ES-I3 (cell line): ENCODE measurements around the gene MAN1B1.

ENCODE experiments used
- H3K36me3 ChIP-seq: 2 replicates; pipeline ENCODE4 v1.6.1; 2013; ENCODE audit warnings: mild to moderate bottlenecking, low read length, control low read depth, moderate library complexity; ENCODE audit not compliant: insufficient read depth
- H3K4me1 ChIP-seq: 2 replicates; pipeline ENCODE4 v1.6.1; 2013; ENCODE audit warnings: mild to moderate bottlenecking, control low read depth, low read length; ENCODE audit not compliant: insufficient read depth
- H3K9ac ChIP-seq: 2 replicates; pipeline ENCODE4 v1.6.1; 2013; ENCODE audit warnings: low read depth, mild to moderate bottlenecking, low read length, moderate library complexity
- H3K9me3 ChIP-seq: 2 replicates; pipeline ENCODE4 v1.6.1; 2013; ENCODE audit warnings: mild to moderate bottlenecking, low read length, moderate library complexity; ENCODE audit not compliant: control insufficient read depth, insufficient read depth

The MAN1B1 gene

GRCh38 chr9:137105814-137106661 is 19.3 kb downstream of the MAN1B1 start:
- H3K4me1 ChIP-seq: no peaks in the 10 kb centered on the region
- no peak overlapping the region for H3K9ac ChIP-seq
- H3K36me3 ChIP-seq: peaks cover 20% of the 10 kb centered on the region
- peaks cover 6% of the 10 kb centered on the region; the same call in 1 of the 2 replicates for H3K9me3 ChIP-seq

DNA sequence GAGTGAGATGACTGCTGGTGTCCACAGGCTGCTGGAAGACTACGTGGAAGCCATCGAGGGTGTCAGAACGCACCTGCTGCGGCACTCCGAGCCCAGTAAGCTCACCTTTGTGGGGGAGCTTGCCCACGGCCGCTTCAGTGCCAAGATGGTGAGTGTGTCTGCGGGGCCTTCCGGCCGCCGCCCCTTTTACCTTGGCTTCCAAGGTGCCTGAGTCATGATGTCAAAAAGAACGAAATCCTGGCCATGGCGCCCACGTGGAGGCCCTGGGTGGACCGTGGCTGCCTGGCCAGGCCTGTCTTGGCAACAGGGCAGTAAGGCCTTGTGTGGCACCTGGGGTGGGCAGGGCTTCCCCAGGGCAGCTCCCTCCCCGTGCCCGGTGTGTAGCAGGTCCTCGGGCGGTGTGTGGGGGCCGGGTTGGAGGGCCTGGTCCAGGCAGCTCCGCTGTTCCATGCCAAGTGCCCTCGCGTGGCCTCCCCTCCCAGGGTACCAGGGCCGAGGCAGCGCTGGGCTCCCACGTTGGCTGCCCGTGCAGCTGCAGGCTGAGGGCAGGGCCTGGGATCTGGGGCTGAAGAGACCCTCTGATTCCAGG is 20.0 kb downstream of the MAN1B1 start:
- H3K36me3 ChIP-seq: peaks cover 20% of the 10 kb centered on the region
- H3K4me1 ChIP-seq: no peaks in the 10 kb centered on the region
- peaks cover 6% of the 10 kb centered on the region; the same call in 1 of the 2 replicates for H3K9me3 ChIP-seq
- H3K9ac ChIP-seq: no peak overlapping the region

DNA sequence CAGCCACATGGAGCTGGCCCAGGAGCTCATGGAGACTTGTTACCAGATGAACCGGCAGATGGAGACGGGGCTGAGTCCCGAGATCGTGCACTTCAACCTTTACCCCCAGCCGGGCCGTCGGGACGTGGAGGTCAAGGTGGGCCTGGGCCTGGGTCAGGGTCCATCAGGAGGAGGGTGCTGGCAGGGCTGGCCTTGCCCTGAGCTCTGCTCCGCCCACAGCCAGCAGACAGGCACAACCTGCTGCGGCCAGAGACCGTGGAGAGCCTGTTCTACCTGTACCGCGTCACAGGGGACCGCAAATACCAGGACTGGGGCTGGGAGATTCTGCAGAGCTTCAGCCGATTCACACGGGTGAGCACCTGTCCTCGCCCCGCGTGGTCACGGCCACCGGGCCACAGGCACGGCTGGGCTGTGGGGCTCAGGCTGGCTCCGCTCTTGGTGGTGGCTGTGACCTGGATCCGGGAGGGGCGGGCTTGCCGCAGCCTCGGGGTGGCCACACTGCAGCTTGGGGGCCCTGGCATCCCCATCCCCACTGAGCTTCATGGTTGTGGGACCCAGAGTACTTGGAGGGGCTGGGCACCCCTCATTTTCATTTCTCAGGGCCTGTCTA is 20.6 kb downstream of the MAN1B1 start:
- peaks cover 6% of the 10 kb centered on the region; the same call in 1 of the 2 replicates for H3K9me3 ChIP-seq
- no peaks in the 10 kb centered on the region for H3K4me1 ChIP-seq
- peaks cover 13% of the 10 kb centered on the region; the same call in 1 of the 2 replicates for H3K36me3 ChIP-seq
- no peak overlapping the region for H3K9ac ChIP-seq

DNA sequence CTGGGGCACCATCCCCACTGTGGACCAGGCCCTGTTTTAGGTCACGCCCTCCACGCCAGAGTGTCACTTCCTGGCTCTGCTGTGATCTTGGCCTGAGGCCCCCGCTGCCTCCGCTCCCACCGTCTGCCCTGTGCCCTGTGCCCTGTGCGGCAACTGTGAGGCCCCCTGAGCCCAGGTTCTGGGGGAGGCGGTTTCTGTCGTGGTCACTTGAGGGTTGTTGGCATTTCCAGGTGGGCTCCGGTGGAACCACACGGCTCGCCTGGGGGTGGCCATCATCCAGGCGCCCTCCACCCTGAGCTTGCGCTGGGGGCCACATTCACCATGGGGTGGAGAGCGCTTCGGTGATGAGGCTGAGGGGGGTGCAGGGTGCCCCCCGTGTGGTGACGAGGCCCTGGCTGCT is 21.2 kb downstream of the MAN1B1 start:
- peaks cover 8% of the 10 kb centered on the region; the same call in 1 of the 2 replicates for H3K36me3 ChIP-seq

DNA sequence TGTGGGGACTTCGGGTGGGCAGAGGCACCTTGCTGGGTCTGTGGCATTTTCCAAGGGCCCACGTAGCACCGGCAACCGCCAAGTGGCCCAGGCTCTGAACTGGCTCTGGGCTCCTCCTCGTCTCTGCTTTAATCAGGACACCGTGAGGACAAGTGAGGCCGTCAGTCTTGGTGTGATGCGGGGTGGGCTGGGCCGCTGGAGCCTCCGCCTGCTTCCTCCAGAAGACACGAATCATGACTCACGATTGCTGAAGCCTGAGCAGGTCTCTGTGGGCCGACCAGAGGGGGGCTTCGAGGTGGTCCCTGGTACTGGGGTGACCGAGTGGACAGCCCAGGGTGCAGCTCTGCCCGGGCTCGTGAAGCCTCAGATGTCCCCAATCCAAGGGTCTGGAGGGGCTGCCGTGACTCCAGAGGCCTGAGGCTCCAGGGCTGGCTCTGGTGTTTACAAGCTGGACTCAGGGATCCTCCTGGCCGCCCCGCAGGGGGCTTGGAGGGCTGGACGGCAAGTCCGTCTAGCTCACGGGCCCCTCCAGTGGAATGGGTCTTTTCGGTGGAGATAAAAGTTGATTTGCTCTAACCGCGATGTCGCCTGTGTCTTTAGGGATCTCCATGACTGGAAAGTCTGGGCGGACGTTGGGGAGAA is 21.9 kb downstream of the MAN1B1 start:
- Histone ChIP-seq H3K9me3 (no peaks in the 10 kb centered on the region), H3K4me1 (no peaks in the 10 kb centered on the region), H3K9ac (no peak overlapping the region), H3K36me3 (peaks cover under 1% of the 10 kb centered on the region; the same call in 1 of the 2 replicates)

More for the DNA sequence above, 21.2 kb downstream of the MAN1B1 start:
- Histone ChIP-seq H3K4me1 (no peaks in the 10 kb centered on the region), H3K9me3 (peaks cover 4% of the 10 kb centered on the region; the same call in 1 of the 2 replicates), H3K9ac (no peak overlapping the region)

GRCh38 chr9:137109250-137110146 is 22.7 kb downstream of the MAN1B1 start:
- H3K36me3 ChIP-seq: no peaks in the 10 kb centered on the region
- no peaks in the 10 kb centered on the region for H3K9me3 ChIP-seq

DNA sequence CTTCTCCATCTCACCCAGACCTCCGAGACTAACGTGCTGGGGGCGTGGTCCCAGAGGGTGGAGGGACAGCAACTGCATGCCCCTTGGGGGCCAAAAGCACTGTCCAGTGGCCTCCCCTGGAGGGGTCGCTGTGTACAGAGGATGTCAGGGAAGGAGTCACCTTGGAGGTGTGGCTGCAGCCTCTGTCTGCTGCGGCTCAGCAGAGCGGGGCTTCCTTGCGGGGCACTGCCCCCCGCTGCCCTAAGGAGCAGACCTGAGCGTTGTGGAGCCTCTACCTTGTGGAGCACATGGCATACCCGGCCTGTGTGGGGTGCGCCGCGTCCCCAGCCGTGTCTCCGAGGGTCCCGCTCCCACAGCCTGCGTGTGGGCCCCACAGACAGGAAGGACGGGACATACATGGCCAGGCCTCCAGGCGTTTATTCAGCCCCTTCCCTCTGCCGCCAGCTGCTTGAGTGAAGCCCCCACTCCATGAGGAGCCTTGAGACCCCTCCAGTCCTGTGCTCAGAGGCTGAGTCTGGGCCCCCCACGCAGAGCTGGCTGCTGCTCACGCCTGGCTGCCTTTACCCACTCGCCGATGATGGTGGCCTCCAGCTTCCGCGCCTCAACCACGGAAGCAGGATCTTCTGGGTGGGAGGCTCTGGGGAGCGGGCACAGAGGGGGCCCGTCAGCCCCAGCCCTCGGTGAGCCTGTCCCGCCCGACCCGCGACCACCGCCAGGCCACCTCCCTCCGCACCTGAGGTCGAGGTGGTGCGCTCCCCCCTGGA is 23.5 kb downstream of the MAN1B1 start:
- H3K36me3 ChIP-seq: no peaks in the 10 kb centered on the region
- no peaks in the 10 kb centered on the region for H3K4me1 ChIP-seq
- no peak overlapping the region for H3K9ac ChIP-seq
- no peaks in the 10 kb centered on the region for H3K9me3 ChIP-seq

More at GRCh38 chr9:137109250-137110146, 22.7 kb downstream of the MAN1B1 start:
- Histone ChIP-seq H3K4me1 (no peaks in the 10 kb centered on the region), H3K9ac (no peak overlapping the region)

DNA sequence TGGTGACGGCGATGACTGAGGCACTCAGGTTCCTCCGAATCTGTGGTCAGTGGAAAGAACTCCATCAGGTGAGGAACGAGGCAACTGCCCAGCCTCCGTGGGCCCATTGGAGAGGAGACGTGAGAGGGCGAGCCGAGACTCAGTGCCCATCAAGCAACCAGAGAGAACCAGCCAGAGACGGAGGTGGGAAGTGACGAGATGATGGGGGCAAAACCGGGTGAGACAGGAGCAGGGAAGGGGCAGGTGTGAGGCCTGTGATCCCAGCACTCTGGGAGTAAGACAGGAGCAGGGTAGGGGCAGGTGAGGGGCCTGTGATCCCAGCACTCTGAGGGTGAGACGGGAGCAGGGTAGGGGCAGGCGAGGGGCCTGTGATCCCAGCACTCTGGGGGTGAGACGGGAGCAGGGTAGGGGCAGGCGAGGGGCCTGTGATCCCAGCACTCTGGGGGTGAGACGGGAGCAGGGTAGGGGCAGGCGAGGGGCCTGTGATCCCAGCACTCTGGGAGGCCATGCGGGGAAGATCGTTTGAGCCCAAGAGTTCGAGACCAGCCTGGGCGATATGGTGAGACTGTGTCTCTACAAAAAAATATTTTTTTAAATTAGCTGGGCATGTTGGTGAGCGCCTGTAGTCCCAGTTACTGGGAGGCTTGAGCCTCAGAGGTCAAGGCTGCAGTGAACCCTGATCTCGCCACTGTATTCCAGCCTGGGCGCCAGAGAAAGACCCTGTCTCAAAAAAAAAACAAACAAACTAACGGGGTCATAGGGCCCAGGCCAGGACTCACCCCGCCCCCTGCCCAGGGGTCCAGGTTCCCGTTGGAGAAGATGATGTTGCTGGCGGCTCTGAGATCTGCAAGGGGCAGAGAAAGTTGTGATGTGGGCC is 24.4 kb downstream of the MAN1B1 start:
- H3K36me3 ChIP-seq: no peaks in the 10 kb centered on the region
- no peaks in the 10 kb centered on the region for H3K4me1 ChIP-seq
- H3K9me3 ChIP-seq: no peaks in the 10 kb centered on the region
- no peak overlapping the region for H3K9ac ChIP-seq

GRCh38 chr9:137111788-137112563 is 25.2 kb downstream of the MAN1B1 start:
- Histone ChIP-seq H3K36me3 (no peaks in the 10 kb centered on the region), H3K4me1 (no peaks in the 10 kb centered on the region), H3K9me3 (no peaks in the 10 kb centered on the region), H3K9ac (no peak overlapping the region)

DNA sequence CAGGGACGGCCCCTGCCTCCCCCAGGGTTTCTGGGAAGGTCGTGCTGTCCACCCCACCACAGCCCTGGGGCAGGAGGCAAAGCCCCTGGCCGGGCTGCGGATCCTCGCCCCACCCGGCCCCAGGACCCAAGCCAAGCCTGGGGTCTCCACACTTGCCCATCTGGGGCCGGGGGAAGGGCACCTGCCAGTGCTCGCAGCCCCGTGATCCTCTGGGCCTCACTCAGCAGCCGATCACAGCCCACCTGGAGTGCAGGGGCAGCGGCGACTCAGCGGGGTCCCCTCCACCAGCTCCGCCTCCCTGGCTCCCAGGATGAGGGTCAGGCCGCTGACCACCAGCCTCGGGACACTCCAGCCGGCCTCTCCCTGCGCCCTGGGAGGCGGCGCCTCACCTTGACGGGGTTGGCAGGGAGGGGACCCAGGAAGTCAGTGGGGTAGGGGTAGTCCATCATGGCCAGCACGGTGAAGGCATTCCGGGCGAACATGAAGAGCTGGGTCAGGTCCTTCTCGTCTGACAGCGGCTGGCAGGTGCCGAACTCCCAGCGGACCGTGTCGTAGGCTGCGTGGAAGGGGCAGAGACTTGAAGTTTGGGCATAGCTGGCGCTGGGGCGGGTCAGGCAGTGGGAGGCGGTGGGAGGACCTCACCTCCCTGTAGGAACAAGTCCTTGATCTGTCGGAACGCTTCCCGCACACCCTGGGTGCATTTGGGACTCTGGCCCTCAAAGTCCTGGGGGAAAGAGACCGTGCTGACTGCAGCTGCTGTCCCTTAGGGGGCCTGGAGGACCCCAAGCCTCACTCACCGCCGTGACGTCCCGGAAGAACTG is 26.0 kb downstream of the MAN1B1 start:
- H3K9me3 ChIP-seq: no peaks in the 10 kb centered on the region
- no peaks in the 10 kb centered on the region for H3K4me1 ChIP-seq
- H3K36me3 ChIP-seq: no peaks in the 10 kb centered on the region
- no peak overlapping the region for H3K9ac ChIP-seq

DNA sequence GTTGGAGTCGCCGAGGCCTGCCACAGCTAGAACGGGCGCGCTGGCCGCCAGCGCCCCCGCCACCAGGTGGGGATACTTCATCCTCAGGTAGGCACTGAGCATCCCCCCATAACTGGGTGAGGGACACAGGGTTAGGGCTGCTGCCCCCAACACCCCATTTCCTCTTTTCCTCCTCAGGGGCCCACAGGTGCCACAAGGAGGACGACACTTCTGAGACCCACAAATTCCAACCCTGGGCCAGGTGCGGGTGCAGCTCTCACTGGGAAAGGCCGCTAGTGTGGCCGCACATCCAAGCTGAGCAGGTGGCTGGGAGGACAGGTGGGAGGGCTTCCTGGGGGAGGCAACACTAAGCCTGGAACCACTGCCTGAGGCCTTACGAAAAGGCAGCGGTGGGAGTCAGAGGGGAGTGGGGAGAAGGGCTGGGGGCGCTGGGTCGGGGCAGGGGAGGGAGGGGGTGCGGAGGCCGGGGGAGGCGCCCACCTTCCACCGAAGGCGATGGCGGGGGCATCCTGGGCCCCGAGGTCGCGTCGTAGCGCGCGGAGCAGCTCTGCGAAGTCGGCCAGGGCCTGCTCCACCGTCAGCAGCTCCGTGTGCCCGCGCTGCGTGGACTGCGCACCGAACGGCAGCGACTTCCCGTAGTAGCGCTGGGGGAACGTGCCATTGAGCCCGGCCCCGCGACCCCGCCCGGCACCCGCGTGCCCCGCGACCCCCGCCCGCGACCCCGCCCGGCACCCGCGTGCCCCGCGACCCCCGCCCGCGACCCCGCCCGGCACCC is 26.8 kb downstream of the MAN1B1 start:
- no peaks in the 10 kb centered on the region for H3K4me1 ChIP-seq

More for the DNA sequence above, 26.8 kb downstream of the MAN1B1 start:
- Histone ChIP-seq H3K9ac (no peak overlapping the region), H3K9me3 (no peaks in the 10 kb centered on the region), H3K36me3 (no peaks in the 10 kb centered on the region)
